SK-N-SH (cell line): ENCODE measurements around the gene CLIC3. TPM values are rescaled to one million over a fixed set of nuclear protein-coding genes. Genes with fewer than 3 reads are reported as not detected.
A peak's percentile ranks its signal among the peaks of the same experiment; 100 is the strongest.
"Not testable (repeated sequence)": the region's sequence is repeated elsewhere in the genome, so short reads cannot be mapped to it uniquely, and the experiment has no call there.

Experiments used
- CTCF ChIA-PET: fragments of 300-600, 350-600 bp; formaldehyde crosslinking; extraction: SDS; loops from one replicate; lab custom pipeline; 2021; lab: Yijun Ruan, JAX
- POLR2A ChIA-PET: fragments of 350-600 bp; sonication (Branson Sonifier 250); formaldehyde crosslinking; extraction: SDS; loops from one replicate; lab custom pipeline; 2020; ENCODE audit warnings: antibody characterized with exemption, inconsistent platforms; lab: Yijun Ruan, JAX
- DNase-seq: peaks from one replicate; pipeline ENCODE4 v3.0.0; 2012
- H2AFZ ChIP-seq: fragments of 200-600 bp; sonication (generic); 2 replicates; pipeline ENCODE4 v1.8.1; 2016; ENCODE audit warnings: antibody characterized with exemption, mild to moderate bottlenecking, low read depth
- H3F3A ChIP-seq: fragments of 200-600 bp; sonication (generic); replicated peaks from 2 replicates; pipeline ENCODE3; 2016; ENCODE audit warnings: antibody characterized with exemption, mild to moderate bottlenecking; ENCODE audit not compliant: insufficient read depth
- H3K27ac ChIP-seq, 2 experiments: fragments of 200-500 bp in 1 of 2; fragments of 200-600 bp in 1 of 2; sonication (Bioruptor generic) in 1 of 2; sonication (generic), shearing (Covaris generic) in 1 of 2; 2 replicates each; pipeline versions ENCODE4 v1.5.1 to v1.6.1; 2014 to 2016; ENCODE audit warnings: low read depth in 2 of 2, inconsistent platforms in 1 of 2, low read length in 1 of 2, mild to moderate bottlenecking in 1 of 2, mixed read lengths in 1 of 2
- H3K27me3 ChIP-seq: fragments of 200-600 bp; sonication (generic), shearing (Covaris generic); 2 replicates; pipeline ENCODE4 v1.6.1; 2016; ENCODE audit warnings: mixed run types; ENCODE audit not compliant: insufficient read depth
- H3K36me3 ChIP-seq, 2 experiments: fragments of 200-500 bp in 1 of 2; fragments of 200-600 bp in 1 of 2; sonication (Bioruptor generic) in 1 of 2; sonication (generic) in 1 of 2; replicated peaks in 1 of 2; 2 replicates each; pipeline versions ENCODE3 to v1.5.1; 2014 to 2016; ENCODE audit warnings: low read length in 1 of 2, mild to moderate bottlenecking in 1 of 2; ENCODE audit not compliant: insufficient read depth in 2 of 2, control insufficient read depth in 1 of 2
- H3K4me1 ChIP-seq, 2 experiments: fragments of 200-500 bp in 1 of 2; fragments of 200-600 bp in 1 of 2; sonication (Bioruptor generic) in 1 of 2; sonication (generic), shearing (Covaris generic) in 1 of 2; 2 replicates each; pipeline versions ENCODE4 v1.5.1 to v1.6.1; 2014 to 2016; ENCODE audit warnings: low read depth in 1 of 2, low read length in 1 of 2, mixed run types in 1 of 2; ENCODE audit not compliant: insufficient read depth in 2 of 2, control insufficient read depth in 1 of 2
- H3K4me2 ChIP-seq: fragments of 200-600 bp; sonication (generic), shearing (Covaris generic); 2 replicates; pipeline ENCODE4 v1.6.1; 2017; ENCODE audit warnings: mixed run types
- H3K4me3 ChIP-seq, 2 experiments: fragments of 200-500 bp in 1 of 2; fragments of 200-600 bp in 1 of 2; sonication (Bioruptor generic) in 1 of 2; sonication (generic), shearing (Covaris generic) in 1 of 2; 2 replicates each; pipeline versions ENCODE4 v1.5.1 to v1.8.1; 2014 to 2016; ENCODE audit warnings: low read depth in 2 of 2, inconsistent platforms in 1 of 2, low read length in 1 of 2, mild to moderate bottlenecking in 1 of 2, mixed read lengths in 1 of 2, moderate library complexity in 1 of 2
- H3K79me2 ChIP-seq: fragments of 200-600 bp; sonication (generic); 2 replicates; pipeline ENCODE4 v1.8.1; 2017; ENCODE audit warnings: mild to moderate bottlenecking; ENCODE audit not compliant: insufficient read depth
- H3K9ac ChIP-seq: fragments of 200-600 bp; sonication (generic); 2 replicates; pipeline ENCODE4 v1.6.1; 2017; ENCODE audit warnings: mixed run types
- H3K9me2 ChIP-seq: fragments of 200-600 bp; sonication (generic); 2 replicates; pipeline ENCODE4 v1.6.1; 2017; ENCODE audit warnings: mixed run types
- H3K9me3 ChIP-seq: fragments of 200-600 bp; sonication (generic); 2 replicates; pipeline ENCODE4 v1.6.1; 2017; ENCODE audit warnings: mixed run types, mild to moderate bottlenecking, moderate library complexity
- H4K20me1 ChIP-seq: fragments of 200-600 bp; sonication (generic); 2 replicates; pipeline ENCODE4 v1.6.1; 2017; ENCODE audit warnings: mild to moderate bottlenecking, mixed run types; ENCODE audit not compliant: insufficient read depth
- CHD2 ChIP-seq: fragments of 150-350 bp; IDR thresholded peaks from 2 replicates; pipeline ENCODE4 v1.6.1; 2018; ENCODE audit warnings: low read length; ENCODE audit not compliant: partially characterized antibody
- CTCF ChIP-seq: fragments of 200-600 bp; sonication (generic); IDR thresholded peaks from 2 replicates; pipeline ENCODE4 v1.6.1; 2017; ENCODE audit warnings: antibody characterized with exemption, mild to moderate bottlenecking, moderate library complexity
- ELF1 ChIP-seq: IDR thresholded peaks from 2 replicates; pipeline ENCODE4 v1.4.0; 2012
- IRF3 ChIP-seq: fragments of 150-350 bp; IDR thresholded peaks from 2 replicates; pipeline ENCODE4 v1.6.1; 2016; ENCODE audit warnings: mild to moderate bottlenecking, low read depth, low read length
- JUND ChIP-seq: IDR thresholded peaks from 2 replicates; pipeline ENCODE4 v1.4.0; 2012
- NFIC ChIP-seq: IDR thresholded peaks from 2 replicates; pipeline ENCODE4 v1.4.0; 2012; ENCODE audit warnings: borderline replicate concordance
- RCOR1 ChIP-seq: fragments of 150-350 bp; IDR thresholded peaks from 2 replicates; pipeline ENCODE4 v1.6.1; 2017; ENCODE audit warnings: antibody characterized with exemption, low read length
- SIN3A ChIP-seq: IDR thresholded peaks from 2 replicates; pipeline ENCODE4 v1.6.1; 2012; ENCODE audit warnings: low read depth, mild to moderate bottlenecking, low read length, moderate library complexity, borderline replicate concordance
- SMC3 ChIP-seq: IDR thresholded peaks from 2 replicates; pipeline ENCODE4 v1.6.1; 2012; ENCODE audit warnings: low read depth, low read length, improper control_type of control experiment
- USF2 ChIP-seq: fragments of 150-350 bp; IDR thresholded peaks from 2 replicates; pipeline ENCODE4 v1.6.1; 2017; ENCODE audit warnings: antibody characterized with exemption, low read length, low read depth, borderline replicate concordance
- WGBS: methylation state at CpG from one replicate; pipeline ENCODE4 v1.1.6; 2017; ENCODE audit warnings: low lambda C conversion rate; 5-methylcytosine and 5-hydroxymethylcytosine counted together
- polyA plus RNA-seq, 3 experiments: library from polyadenylated mRNA; depleted of rRNA; stranded (reverse); fragments of >200 nt; gene quantifications; 2 replicates each; pipeline ENCODE4 v1.2.3, GENCODE V29; 2012

CLIC3 gene
- polyA plus RNA-seq, 1 of the 3 experiments (the other 2 are of a cell fraction): 1.0 TPM

- H3K4me1 ChIP-seq, H3K36me3 ChIP-seq: not testable (repeated sequence)
- peak; percentile 52 for TF ChIP-seq CTCF
- TF ChIP-seq SMC3: peak; percentile 18; the same call in 1 of the 2 replicates
- TF ChIP-seq, all 33 proteins: peak for 2; not testable (repeated sequence) for 31
- H3K4me2 ChIP-seq, H2AFZ ChIP-seq, H3K79me2 ChIP-seq, H3K9me2 ChIP-seq, DNase-seq, H3K27ac ChIP-seq, H3K9ac ChIP-seq, H3K27me3 ChIP-seq, H3K4me3 ChIP-seq, H3F3A ChIP-seq, POLR2A ChIA-PET, H3K9me3 ChIP-seq, H4K20me1 ChIP-seq: not testable (repeated sequence)
- CTCF ChIA-PET: interaction anchor here (1.7 to 1.9 kb wide), 2 partner anchors 22 to 31 kb away, joined by 5 to 6 read pairs; no protein-coding TSS in a partner anchor
- 45% methylated on average over 13 of the region's 17 CpGs for WGBS
Measured at GRCh38 chr9:137004285-137004684, 7.9 kb upstream of the CLIC3 start.

- POLR2A ChIA-PET: no interaction called here
- Histone ChIP-seq H3K4me3 (no peak overlapping the region), H3K4me2 (no peak overlapping the region), H3K9me2 (no peaks in the 10 kb centered on the region), H3K36me3 (no peaks in the 10 kb centered on the region), H3K79me2 (no peaks in the 10 kb centered on the region), H3K27ac (no peak overlapping the region), H3F3A (no peaks in the 10 kb centered on the region), H3K27me3 (no peaks in the 10 kb centered on the region), H4K20me1 (no peaks in the 10 kb centered on the region), H2AFZ (no peak overlapping the region), H3K9me3 (no peaks in the 10 kb centered on the region), H3K9ac (no peak overlapping the region), H3K4me1 (no peaks in the 10 kb centered on the region)
- DNase-seq: no peak
- no peak for TF ChIP-seq RCOR1
- no peak for TF ChIP-seq USF2
- no peak for TF ChIP-seq SIN3A
- no peak for TF ChIP-seq CHD2
- TF ChIP-seq ELF1: no peak
- TF ChIP-seq NFIC: no peak
- TF ChIP-seq JUND: no peak
- TF ChIP-seq IRF3: no peak
- CTCF ChIA-PET: interaction anchor here (1.0 to 2.2 kb wide), 7 partner anchors 10 to 224 kb away, joined by 3 to 10 read pairs (median 4); partner anchors contain the start of genes ABCA2, PAXX and RNF224
- 60% methylated on average over 1 of the region's 10 CpGs for WGBS
Measured at GRCh38 chr9:137002646-137003041, 6.3 kb upstream of the CLIC3 start.
